NCI-H2107 treated with DMSO at 0.1 percent for 48 hours (cell line): ENCODE data around the gene PRRT1.
"Not testable (repeated sequence)": the region's sequence is repeated elsewhere in the genome, so short reads cannot be mapped to it uniquely, and the experiment has no call there.

Source experiments
- DNase-seq: peaks from one replicate; lab custom pipeline; 2025; ENCODE audit not compliant: unreplicated experiment; lab: John Stamatoyannopoulos, UW

PRRT1 gene

DNA sequence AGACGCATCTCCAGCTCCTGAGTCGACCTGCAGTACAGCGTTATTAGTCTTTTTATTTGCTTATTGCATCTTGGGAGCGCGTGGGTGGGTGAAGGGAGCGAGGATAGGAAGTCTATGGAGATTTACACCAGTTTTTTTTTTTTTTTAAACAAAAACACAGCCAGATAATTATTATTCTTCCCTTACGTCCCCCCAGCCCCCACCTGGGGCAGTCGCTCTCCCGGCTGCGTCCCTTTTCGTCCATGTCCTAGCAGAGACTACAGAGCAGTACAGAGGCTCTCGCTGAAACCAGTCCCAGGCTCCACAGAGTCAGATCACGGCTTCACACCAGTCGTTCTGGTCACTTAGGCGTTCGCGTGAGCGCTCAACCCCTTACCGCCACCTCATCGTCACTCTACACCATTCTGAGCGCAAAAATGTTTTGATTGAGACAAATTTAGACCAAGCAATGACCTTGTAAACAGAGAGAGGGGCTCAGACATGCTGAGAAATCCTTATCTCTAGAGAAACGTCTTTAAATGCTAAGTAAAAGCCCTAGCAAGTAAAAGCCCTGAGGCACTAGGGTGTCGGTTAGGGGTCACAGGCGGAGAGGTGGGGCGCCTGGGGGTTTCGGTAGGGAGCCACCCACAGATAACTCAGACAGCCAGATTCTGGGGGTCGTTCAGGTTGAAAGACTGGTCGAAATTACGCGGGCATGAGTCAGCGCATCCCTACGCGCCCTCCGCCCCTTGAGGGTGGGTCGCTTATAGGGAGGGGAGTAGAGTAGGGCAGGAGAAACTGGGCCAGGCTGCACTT lies 1.2 kb upstream of the PRRT1 start:
- no peak for DNase-seq

DNA sequence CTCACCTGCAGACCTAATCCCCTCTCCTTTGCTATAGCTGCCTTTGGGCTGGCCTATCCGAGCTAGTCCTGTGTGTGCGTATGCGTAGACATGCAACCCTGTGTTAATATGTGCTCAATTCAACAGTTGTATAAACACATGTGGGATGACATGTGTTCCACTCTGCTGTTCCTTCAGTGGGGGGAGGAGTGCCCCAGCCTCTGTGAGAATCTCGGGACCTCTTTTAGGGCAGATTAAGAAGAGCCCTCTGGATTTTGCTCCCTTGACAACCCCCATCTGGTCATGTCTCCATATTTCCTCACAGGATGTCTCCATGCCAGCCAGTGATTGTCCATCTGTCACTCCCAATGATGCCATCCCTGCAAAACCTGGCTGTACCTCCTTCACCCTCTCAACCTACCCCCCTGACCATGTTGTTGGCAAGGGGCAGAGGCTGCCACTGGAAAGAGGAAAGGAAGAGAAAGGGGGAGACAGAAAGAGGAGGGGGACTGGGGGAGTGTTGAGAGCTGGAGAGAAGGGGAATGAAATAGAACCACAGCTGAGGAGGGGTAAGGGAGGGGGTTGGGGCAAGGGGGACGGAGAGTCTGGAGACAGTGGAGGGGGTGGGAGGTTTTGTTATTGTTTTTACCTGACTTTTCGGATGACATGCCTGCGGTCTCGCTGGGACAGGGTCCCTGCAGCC lies 417 bp downstream of the PRRT1 start:
- DNase-seq: no peak

DNA sequence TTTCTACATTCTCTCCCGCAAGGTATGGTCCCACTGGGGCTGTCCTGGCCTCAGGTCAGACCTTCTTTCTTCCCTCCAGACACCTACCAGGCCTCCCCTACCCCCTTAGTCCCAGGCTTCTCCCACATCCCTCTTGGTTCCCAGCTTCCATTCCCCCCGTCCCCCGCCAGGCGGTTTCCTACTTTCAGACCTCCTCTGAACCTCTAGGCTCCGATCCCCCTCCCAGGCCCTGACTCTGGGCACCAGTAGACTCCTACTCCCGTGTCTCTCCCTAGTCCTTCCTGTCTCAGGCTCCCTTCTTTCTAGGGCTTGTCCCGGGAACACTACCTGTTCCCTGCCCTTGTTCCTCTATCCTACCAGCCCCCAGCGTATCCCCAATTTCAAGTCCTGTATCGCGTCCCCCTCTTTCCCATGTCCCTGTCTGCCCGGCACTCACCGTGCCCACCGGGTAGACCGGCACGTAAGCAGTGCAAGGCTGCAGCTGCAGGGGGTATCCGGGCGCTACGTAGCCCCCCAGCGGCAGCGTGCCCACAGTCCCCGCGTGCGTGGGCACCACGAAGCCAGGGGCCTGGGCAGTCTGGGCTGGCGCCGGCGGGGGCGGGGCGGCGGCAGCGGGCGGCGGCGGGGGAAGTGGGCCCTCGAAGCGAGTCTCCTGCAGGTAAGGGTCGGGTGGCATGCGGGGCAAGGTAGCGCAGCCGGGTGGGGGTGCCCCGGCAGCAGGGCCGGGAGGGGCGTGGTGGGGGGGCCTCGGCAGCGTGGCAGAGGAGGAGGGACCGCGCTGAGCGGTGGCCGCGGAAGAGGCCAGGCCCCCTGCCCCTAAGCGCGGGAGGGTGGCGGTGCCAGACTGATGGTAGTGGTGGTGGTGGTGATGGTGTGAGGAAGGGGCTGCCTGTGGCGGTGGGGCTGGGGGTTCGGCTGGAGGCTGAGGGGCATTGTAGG lies 1.5 kb downstream of the PRRT1 start:
- no peak for DNase-seq

DNA sequence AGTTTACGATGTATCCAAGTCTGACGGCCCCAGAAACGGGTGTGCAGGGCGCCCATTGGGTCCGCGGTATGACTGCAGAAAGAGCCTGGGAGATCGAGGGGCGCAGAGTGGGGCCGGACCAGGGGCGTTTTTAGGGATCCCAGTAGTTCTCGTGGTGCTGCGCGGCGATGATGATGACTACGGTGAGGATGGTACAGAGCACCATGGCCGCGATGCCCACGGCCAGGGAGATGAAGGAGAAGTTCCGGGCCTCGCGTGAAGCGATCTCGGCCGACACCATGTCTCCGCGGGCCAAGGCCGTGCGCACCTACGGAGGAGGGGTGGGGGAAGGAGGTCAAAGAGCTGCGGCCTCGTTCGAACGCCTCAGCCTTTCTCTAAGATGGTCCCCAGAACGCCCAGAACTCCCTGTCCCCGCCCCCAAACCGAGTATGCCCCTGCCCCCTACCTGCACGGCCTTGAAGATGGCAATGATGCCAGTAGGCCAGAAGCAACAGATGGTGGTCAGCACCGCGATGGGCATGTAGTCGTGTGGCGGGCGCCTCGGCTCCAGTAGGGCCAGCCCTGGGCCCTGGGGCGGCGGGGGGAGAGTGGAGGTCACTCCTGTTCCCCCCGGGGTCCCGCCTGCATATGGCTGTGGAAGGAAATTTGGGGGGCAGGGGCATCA lies 2.5 kb downstream of the PRRT1 start:
- DNase-seq: no peak

DNA sequence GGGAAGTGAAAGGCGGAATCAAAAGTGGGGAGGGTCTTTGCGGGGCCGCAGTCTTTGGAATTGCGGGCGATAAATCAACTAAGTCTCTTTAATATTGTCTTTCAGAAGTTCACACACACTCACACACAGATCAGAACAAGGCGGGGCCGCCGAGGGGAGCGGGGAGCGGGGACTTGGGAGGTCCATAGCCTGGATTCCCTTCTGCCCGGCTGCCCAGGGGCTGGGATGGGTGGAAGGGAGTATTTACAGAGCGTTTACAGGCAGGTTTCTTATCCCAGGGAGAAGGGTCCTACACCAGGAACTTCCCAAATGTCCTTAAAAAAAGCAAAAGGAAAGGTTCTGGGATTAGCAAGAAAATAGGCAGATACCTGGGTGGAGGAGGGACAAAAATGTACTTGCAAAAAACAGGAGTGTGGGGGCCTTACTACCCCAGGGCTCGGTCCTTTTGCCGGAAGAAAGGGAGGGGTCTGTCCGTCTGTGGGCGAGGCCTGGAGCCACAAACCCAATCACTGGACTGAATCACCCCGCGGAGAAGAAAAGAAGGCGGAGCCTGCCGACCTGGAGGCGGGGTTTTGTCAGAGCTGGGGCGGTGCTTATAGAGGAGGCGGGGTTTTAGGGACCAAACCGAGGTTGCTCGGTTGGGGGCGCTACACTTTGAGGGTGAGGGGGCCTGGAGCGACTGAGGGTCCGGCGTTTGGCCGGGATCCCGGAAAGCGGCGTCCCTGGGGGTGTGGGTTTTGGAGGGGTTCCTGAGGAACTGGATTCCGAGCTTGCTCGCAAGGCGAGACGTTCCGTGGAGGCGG lies 3.2 kb downstream of the PRRT1 start:
- DNase-seq: no peak

DNA sequence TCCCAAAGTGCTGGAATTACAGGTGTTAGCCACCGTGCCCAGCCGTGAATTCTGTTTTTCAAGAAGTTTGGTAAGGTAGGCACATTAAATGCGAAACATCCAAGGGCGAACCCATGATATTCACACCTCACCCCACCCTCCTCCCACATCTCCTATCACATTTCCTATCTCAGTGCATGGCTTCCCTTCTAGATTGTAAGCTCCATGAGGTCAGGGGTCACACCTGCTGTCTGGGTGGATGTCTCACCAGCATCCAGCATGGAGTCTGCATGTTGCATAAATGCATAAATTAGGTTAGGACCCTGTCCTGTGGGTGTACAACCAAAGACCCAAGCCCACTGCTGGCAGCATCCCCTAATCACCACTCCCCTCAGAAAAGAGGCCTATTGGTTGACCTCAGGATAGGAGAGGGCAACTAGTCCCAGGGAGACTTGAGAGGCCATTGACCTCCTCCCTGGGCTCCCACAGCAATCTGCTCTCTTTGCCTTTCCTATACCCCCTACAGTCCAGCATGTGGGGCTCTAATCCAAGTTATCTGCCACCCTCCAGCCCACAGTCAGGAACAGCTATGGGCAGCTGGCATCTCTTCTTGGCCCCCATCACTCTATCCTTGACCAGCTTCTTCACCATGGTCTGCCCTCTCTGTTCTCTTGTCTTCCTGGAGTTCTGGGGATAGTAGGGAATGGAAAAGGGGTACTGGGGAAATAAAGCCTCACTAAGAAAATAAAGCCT lies 4.2 kb downstream of the PRRT1 start:
- no peak for DNase-seq

DNA sequence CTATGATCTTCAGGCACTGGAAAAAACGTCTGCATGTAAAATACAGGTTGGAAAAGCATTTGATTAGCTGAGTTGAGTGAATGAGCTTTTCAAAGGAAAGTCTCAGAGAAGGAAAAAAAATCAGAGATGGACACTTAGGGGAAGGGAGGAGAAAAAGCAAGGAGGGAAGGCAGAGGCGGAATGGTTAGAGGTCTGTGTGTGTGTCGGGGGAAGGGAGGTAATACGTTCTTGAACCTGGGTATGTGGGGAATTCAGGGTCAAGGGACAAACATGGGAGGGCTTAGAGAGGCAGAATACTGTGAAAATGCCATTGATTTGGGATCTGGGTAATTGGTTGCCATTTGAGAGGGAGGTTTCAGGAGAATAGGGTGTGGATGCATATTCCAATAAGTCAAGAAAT lies 5.1 kb downstream of the PRRT1 start:
- DNase-seq: no peak

DNA sequence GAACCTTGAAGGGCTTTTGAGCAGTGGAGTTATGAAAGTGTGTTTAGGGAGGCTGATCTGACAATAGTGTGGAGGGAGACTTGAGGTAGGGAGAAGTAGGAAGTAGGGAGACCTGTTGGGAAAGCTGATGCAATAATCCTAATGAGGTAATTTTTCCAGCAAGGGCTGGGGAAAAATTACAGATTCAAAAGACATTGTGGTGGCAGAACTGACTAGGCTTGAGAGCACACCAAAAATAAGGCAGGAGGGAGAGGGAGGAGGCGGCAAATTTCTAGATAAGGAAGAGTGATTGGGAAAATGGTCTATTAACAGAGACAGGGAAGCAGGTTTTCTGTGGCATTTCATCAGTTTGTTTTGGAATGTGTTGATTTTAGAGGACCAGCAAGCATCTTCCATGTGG lies 5.5 kb downstream of the PRRT1 start:
- no peak for DNase-seq

DNA sequence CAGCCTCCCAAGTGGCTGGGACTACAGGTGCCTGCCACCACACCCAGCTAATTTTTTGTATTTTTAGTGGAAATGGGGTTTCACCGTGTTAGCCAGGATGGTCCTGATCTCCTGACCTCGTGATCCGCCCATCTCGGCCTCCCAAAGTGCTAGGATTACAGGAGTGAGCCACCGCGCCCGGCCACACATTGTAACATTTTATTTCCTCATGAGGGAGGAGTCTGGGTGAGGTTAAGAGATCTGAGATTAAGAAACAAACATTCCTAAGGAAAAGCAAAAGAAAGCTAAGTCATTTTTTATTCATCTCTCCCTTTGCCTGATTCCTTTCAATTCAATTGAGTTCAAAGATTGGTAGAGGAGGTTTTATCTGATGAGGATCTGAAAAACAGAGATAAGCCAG lies 7.5 kb downstream of the PRRT1 start:
- not testable (repeated sequence) for DNase-seq

DNA sequence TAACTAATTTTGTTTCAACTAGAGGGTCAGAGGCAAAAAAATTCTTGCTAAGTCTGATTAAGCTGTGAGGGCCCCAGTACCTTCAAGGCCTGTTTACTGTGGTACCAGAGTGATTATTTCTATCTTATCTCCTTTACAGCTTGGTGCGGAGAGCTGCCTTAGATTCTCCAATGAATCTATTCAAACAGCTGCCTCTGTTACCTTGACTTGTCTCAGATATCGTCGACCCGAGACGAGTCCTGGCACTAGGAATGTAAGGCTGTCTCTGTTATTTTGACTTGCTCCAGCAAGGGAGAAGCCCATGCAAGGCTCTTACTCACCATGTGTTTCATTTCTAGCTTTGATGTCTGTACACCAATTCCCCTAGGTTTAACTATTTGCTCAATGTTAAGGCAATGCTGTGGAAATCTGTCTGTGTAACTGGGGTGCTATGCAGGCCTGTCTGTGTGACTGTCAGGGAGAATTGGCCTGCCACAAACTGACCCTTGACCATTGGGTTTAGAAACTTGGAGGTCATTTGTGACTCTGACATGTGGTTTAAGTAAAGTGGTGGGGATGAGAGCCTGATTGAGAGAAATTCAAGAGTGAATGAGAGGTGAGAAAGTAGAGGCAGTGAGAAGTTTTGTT lies 11.2 kb downstream of the PRRT1 start:
- DNase-seq: no peak

DNA sequence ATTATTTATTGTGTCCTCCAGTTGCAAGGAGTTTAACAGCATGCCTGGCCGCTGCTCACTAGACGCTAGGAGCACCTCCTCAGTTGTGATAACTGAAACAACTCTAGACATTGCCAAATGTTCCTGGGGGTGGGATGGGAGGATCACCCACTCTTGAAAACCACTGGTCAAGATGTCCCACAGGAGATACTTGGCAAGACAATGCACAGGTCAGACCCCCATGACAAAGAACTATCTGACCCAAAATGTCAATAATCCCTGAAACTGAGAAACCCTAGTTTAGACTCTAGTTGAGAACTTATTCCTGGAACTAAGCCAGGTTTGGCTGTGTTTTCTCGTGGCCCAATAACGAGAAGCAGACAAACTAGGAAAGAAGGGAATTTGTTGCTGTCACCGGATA lies 12.1 kb downstream of the PRRT1 start:
- no peak for DNase-seq

DNA sequence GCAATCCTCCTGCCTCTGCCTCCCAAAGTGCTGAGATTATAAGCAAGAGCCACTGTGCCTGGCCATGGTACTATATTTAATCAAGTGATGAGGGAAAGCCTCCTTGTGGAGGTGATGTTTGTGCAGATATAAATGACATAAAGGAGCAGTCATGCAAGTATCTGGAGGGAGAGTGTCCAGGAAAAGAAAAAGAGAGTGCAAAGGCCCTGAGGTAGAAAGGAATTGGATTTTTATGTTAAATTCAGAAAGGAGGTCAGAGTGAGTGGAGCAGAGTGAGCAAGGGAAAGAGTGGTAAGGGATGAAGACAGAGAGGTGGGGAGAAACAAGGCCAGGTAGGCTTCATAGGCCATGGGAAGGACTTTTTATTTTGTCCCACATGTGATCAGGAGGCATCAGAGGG lies 14.3 kb downstream of the PRRT1 start:
- no peak for DNase-seq

DNA sequence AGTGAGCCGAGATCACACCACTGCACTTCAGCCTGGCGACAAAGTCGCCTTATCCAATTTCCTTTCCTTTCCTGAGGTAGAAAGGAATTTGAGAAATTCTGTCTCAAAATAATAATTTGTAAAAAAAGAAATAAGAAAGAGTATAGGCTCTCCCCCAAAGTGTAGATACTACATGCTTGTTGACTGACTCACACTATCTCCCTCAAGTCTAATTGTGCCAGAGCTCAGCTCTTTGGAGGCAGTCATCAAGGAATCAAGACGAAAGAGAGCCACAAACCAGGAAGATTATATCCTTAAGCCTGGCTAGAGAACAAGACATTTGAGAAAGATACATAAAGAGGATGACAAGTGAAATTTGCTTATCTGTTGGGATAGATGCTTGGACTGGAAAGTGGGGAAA lies 18.0 kb downstream of the PRRT1 start:
- DNase-seq: no peak

DNA sequence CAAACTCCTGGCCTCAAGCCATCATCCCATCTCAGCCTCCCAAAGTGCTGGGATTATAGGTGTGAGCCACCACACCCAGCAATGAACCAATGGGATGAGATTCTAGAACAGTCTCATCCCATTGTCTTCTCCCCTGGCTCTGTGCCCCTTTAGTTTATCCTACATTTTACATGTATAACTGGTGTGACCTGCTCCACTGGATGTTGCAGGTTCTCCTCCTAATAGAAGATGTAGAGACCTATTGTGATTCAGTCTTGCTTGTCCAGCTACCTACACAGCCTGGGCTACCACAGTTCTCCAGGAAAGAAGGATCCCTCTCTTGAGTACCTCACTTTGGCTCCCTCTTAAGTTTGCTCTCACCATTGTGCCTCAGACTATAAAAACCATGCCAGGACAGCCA lies 19.6 kb downstream of the PRRT1 start:
- DNase-seq: no peak

DNA sequence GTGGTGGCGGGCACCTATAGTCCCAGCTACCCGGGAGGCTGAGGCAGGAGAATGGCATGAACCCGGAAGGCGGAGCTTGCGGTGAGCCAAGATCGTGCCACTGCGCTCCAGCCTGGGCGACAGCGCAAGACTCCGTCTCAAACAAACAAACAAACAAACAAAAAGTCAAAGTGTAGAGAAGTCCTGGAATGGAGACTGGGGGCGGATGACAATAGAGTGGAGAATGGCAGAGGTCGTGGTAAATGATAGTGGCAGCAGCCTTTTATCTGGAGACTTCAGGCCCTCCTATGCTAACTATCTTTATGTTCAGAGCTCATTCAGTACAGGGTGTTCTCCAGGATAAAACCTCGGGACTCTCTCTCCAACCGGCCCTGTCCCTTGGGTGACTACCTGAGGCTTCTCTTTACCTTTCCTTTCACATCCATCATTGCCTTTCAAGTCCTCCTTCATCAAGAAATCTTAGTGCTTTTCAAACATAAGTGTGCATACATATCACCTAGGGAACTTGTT lies 20.2 kb downstream of the PRRT1 start:
- no peak for DNase-seq

DNA sequence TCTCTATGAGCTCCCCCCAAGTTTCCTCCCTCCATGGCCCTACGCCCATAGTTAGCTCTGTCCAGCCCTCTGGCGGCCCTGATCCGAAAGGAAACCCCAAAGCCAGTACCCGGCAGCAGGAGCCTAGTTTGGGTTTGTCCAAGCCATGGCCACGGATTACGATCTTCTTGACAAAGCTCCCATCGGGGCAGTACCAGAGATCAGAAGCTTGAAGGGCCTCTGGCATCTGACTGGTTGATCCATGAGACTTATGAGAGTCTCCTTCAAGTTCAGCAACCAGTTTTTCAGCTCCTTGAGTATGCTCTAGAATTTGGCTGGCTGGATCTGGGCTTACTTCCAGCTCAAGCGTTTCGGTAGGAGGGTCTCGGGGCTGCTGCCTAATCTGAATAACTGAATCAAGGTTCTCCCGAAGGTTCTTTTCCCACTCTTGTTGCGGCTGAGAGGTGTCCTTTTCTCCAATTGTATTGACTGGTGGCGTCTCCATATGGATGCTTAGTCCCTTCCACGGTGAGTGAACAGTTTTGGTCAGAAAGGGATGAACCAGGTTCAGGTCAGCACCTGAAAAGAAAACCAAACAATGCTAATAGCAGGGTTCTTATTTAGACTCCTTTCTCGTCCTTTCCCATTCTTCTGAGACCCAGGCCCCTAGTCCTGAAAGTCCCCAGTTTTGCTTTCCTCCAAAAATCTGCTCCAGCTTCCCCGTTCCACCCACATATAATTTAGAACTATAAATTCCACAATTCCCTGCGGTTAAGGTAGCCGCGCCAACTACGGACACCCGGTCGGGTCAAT lies 22.2 kb downstream of the PRRT1 start:
- DNase-seq: peak; percentile 45

DNA sequence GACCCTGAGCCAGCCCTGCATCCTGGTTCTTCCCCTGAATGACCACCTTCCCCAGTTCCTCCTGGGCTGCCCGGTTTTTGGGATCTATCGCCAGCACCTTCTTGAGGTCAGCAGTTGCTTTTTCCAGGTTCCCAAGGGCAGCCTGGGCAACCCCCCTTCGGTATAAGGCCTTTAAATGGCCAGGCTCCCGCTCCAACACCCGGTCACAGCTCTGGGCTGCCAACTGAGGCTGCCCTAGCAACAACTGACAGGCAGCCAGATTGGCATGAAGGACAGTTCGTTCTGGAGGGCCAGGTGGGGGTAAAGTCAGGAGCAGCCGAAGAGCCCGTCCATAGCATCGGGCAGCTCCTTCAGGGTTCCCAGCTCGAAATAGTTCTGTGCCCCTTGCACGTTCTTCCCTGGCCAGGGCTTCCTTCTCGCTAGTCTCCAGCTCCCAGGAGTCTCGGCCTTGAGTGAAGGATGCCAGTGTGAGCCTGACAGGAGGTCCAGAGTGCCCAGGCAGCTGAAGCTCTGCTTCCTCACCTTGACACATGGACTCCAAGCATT lies 22.9 kb downstream of the PRRT1 start:
- DNase-seq: no peak
